Keratinocyte (primary cell): ENCODE results near the gene PANX2. TPM values are rescaled to one million over a fixed set of nuclear protein-coding genes. Genes with fewer than 3 reads are reported as not detected.

Experiments used
- DNase-seq: peaks from one replicate; pipeline ENCODE4 v3.0.0-alpha.2; 2011; ENCODE audit warnings: low read depth, missing footprints, low spot score
- FAIRE-seq: peaks from 2 replicates; lab custom pipeline; 2011; peaks lifted over from hg19 to GRCh38; lab: Jason Lieb, UNC
- H2AFZ ChIP-seq: 2 replicates; pipeline ENCODE4 v1.6.0; 2012; ENCODE audit warnings: low read length, control low read depth, inconsistent platforms; ENCODE audit not compliant: control insufficient read depth
- H3K27ac ChIP-seq: 2 replicates; pipeline ENCODE4 v1.5.1; 2011; ENCODE audit warnings: low read length; ENCODE audit not compliant: control insufficient read depth, insufficient read depth
- H3K27me3 ChIP-seq: 3 replicates; pipeline ENCODE4 v1.6.0; 2011; ENCODE audit warnings: low read length; ENCODE audit not compliant: control insufficient read depth, insufficient read depth; ENCODE audit errors: extremely low read depth
- H3K36me3 ChIP-seq, 2 experiments: 2 replicates in 1 of 2; 3 replicates in 1 of 2; pipeline ENCODE4 v1.5.1; 2011; ENCODE audit warnings: low read length in 2 of 2, mild to moderate bottlenecking in 1 of 2; ENCODE audit not compliant: control insufficient read depth in 2 of 2, insufficient read depth in 2 of 2; ENCODE audit errors: extremely low read depth in 1 of 2
- H3K4me1 ChIP-seq: 3 replicates; pipeline ENCODE4 v1.5.1; 2011; ENCODE audit warnings: low read length; ENCODE audit not compliant: control insufficient read depth, insufficient read depth; ENCODE audit errors: extremely low read depth
- H3K4me2 ChIP-seq: 3 replicates; pipeline ENCODE4 v1.6.0; 2011; ENCODE audit warnings: low read depth, low read length; ENCODE audit not compliant: control insufficient read depth, insufficient read depth; ENCODE audit errors: extremely low read depth
- H3K4me3 ChIP-seq, 3 experiments: fragments of 200-600 bp in 1 of 3; sonication (generic) in 1 of 3; 2 replicates in 2 of 3; 3 replicates in 1 of 3; pipeline ENCODE4 v1.5.1; 2011 to 2016; ENCODE audit warnings: low read length in 3 of 3, mild to moderate bottlenecking in 3 of 3, control low read depth in 2 of 3, inconsistent platforms in 1 of 3, low read depth in 1 of 3, mixed read lengths in 1 of 3, mixed run types in 1 of 3, moderate library complexity in 1 of 3; ENCODE audit not compliant: control insufficient read depth in 2 of 3, insufficient read depth in 2 of 3; ENCODE audit errors: extremely low read depth in 1 of 3
- H3K79me2 ChIP-seq: 2 replicates; pipeline ENCODE4 v1.6.0; 2012; ENCODE audit warnings: low read length; ENCODE audit not compliant: control insufficient read depth, insufficient read depth
- H3K9ac ChIP-seq: 3 replicates; pipeline ENCODE4 v1.6.0; 2011; ENCODE audit warnings: low read length; ENCODE audit not compliant: control insufficient read depth, insufficient read depth; ENCODE audit errors: extremely low read depth
- H3K9me1 ChIP-seq: 3 replicates; pipeline ENCODE4 v1.6.0; 2011; ENCODE audit warnings: low read length; ENCODE audit not compliant: control insufficient read depth, insufficient read depth; ENCODE audit errors: extremely low read depth
- H3K9me3 ChIP-seq: 2 replicates; pipeline ENCODE4 v1.5.1; 2012; ENCODE audit warnings: low read depth, low read length; ENCODE audit not compliant: control insufficient read depth
- H4K20me1 ChIP-seq: 3 replicates; pipeline ENCODE4 v1.6.0; 2011; ENCODE audit warnings: low read length; ENCODE audit not compliant: control insufficient read depth, insufficient read depth; ENCODE audit errors: extremely low read depth
- CTCF ChIP-seq, 3 experiments: IDR thresholded peaks in 1 of 3; conservative IDR thresholded peaks in 1 of 3; optimal IDR thresholded peaks in 1 of 3; 2 replicates in 2 of 3; 3 replicates in 1 of 3; pipeline versions ENCODE3 to v1.5.1; 2011; ENCODE audit warnings: low read length in 3 of 3, mild to moderate bottlenecking in 3 of 3, moderate library complexity in 2 of 3, control low read depth in 1 of 3, inconsistent platforms in 1 of 3; ENCODE audit not compliant: insufficient read depth in 2 of 3; ENCODE audit errors: extremely low read depth in 1 of 3
- EZH2 ChIP-seq: IDR thresholded peaks from one replicate; pipeline ENCODE4 v1.6.1; 2012; ENCODE audit warnings: inconsistent platforms, mild to moderate bottlenecking, low read length, moderate library complexity
- dilution Hi-C: fragments of 300-500 bp; cut with MboI; formaldehyde crosslinking; loops from one replicate; pipeline ENCODE4 v1.7.0; 2020; ENCODE audit warnings: low sequenced_read_pairs; ENCODE audit not compliant: extremely low pct_ligation_motif_present
- polyA plus RNA-seq, 5 experiments: library from polyadenylated mRNA; depleted of rRNA in 3 of 5; stranded (reverse) in 3 of 5; stranded (forward) in 1 of 5; unstranded in 1 of 5; fragments of >200 nt; gene quantifications; 1 replicate in 1 of 5; 2 replicates in 3 of 5; 3 replicates in 1 of 5; pipeline versions ENCODE4 v1.2.1 to v1.2.3, GENCODE V29; 2011 to 2012; ENCODE audit warnings: missing spikeins in 2 of 5, low read depth in 1 of 5, low replicate concordance in 1 of 5

PANX2 gene
- polyA plus RNA-seq, 1 donor (not counting 4 experiments of a cell fraction or from before 2014, with no cell fraction given) = 0.22 TPM

GRCh38 chr22:50205781-50206569 lies 35.4 kb downstream of the PANX2 start:
- no peak overlapping the region for H3K4me3 ChIP-seq
- dilution Hi-C loops = no loop called here
- peaks cover 18 to 25% of the 10 kb centered on the region in 2 experiments for H3K36me3 ChIP-seq
- H2AFZ ChIP-seq = no peak overlapping the region
- H3K27ac ChIP-seq = no peak overlapping the region
- H4K20me1 ChIP-seq = peaks cover 10% of the 10 kb centered on the region
- no peaks in the 10 kb centered on the region for H3K27me3 ChIP-seq
- TF ChIP-seq CTCF (optimal IDR thresholded peaks at IDR 0.05 in 1 of 3, IDR thresholded peaks at IDR 0.05 in 1 of 3, conservative IDR thresholded peaks at IDR 0.05 in 1 of 3; ENCODE audit: extremely low read depth in 1 of 3, insufficient read depth in 2 of 3, low read length in 3 of 3) = no peak
- no peak for TF ChIP-seq EZH2
- H3K79me2 ChIP-seq = peaks cover 18% of the 10 kb centered on the region
- peaks cover 3% of the 10 kb centered on the region for H3K9me1 ChIP-seq
- H3K4me2 ChIP-seq = no peak overlapping the region
- H3K9ac ChIP-seq = no peak overlapping the region
- FAIRE-seq (no peak), DNase-seq (no peak)
- H3K9me3 ChIP-seq = no peaks in the 10 kb centered on the region
- peaks cover 6% of the 10 kb centered on the region for H3K4me1 ChIP-seq

- no peak overlapping the region for H3K27ac ChIP-seq
- H3K9ac ChIP-seq = no peak overlapping the region
- dilution Hi-C loops = no loop called here
- peaks cover 18 to 27% of the 10 kb centered on the region in 2 experiments for H3K36me3 ChIP-seq
- TF ChIP-seq EZH2 (no peak), CTCF (optimal IDR thresholded peaks at IDR 0.05 in 1 of 3, IDR thresholded peaks at IDR 0.05 in 1 of 3, conservative IDR thresholded peaks at IDR 0.05 in 1 of 3; ENCODE audit: extremely low read depth in 1 of 3, insufficient read depth in 2 of 3, low read length in 3 of 3) (peak; percentile 27 to 52 (median 47))
- no peak overlapping the region for H3K4me3 ChIP-seq
- DNase-seq (no peak), FAIRE-seq (no peak)
- no peak overlapping the region for H2AFZ ChIP-seq
- peaks cover 5% of the 10 kb centered on the region for H3K9me1 ChIP-seq
- no peaks in the 10 kb centered on the region for H3K27me3 ChIP-seq
- peaks cover 10% of the 10 kb centered on the region for H4K20me1 ChIP-seq
- no peaks in the 10 kb centered on the region for H3K9me3 ChIP-seq
- peaks cover 16% of the 10 kb centered on the region for H3K79me2 ChIP-seq
- H3K4me2 ChIP-seq = no peak overlapping the region
- H3K4me1 ChIP-seq = peaks cover 11% of the 10 kb centered on the region
Measured at GRCh38 chr22:50206599-50206998, 36.1 kb downstream of the PANX2 start.
